Tibial nerve (tissue), 4 donors: ENCODE data around the gene RGS17. TPM values are rescaled to one million over a fixed set of nuclear protein-coding genes. Genes with fewer than 3 reads are reported as not detected.

ENCODE experiments used
- DNase-seq, 2 donors: peaks; one replicate each; pipeline ENCODE4 v3.0.0-alpha.2; 2019; ENCODE audit warnings: low spot score in 2 of 2
- H3K27ac ChIP-seq, 4 donors: fragments of 200-600 bp; sonication (generic) in 3 of 4; one replicate each; pipeline ENCODE4 v1.5.1; 2017 to 2019; ENCODE audit warnings: mild to moderate bottlenecking in 1 of 4
- H3K27me3 ChIP-seq, 2 donors: fragments of 200-600 bp; sonication (generic) in 1 of 2; one replicate each; pipeline versions ENCODE4 v1.5.1 to v1.6.0; 2017 to 2019
- H3K36me3 ChIP-seq, 3 donors: fragments of 200-600 bp; sonication (generic); one replicate each; pipeline ENCODE4 v1.5.1; 2018 to 2019
- H3K4me1 ChIP-seq, 4 donors: fragments of 200-600 bp; sonication (generic) in 3 of 4; one replicate each; pipeline ENCODE4 v1.5.1; 2017 to 2019
- H3K4me3 ChIP-seq, 4 donors: fragments of 200-600 bp; sonication (generic) in 3 of 4; one replicate each; pipeline ENCODE4 v1.5.1; 2017 to 2019; ENCODE audit warnings: mild to moderate bottlenecking in 1 of 4, moderate library complexity in 1 of 4
- H3K9me3 ChIP-seq, 4 donors: fragments of 200-600 bp; sonication (generic) in 3 of 4; one replicate each; pipeline ENCODE4 v1.5.1; 2017 to 2019
- CTCF ChIP-seq, 5 experiments: fragments of 200-600 bp in 3 of 5; fragments of 450-650 bp in 2 of 5; sonication (generic) in 3 of 5; IDR thresholded peaks; one replicate each; pipeline ENCODE4 v1.5.1; 2016 to 2019; ENCODE audit warnings: antibody characterized with exemption in 5 of 5, mild to moderate bottlenecking in 3 of 5, moderate library complexity in 2 of 5
- EP300 ChIP-seq, 2 donors: sonication (generic); formaldehyde crosslinking; IDR thresholded peaks; one replicate each; pipeline ENCODE4 v1.6.1; 2017; ENCODE audit warnings: antibody characterized with exemption in 2 of 2, mild to moderate bottlenecking in 1 of 2
- POLR2A ChIP-seq, 2 donors: fragments of 450-650 bp; IDR thresholded peaks; one replicate each; pipeline ENCODE4 v1.6.1; 2017; ENCODE audit warnings: antibody characterized with exemption in 2 of 2, mild to moderate bottlenecking in 2 of 2, moderate library complexity in 2 of 2
- WGBS, 2 donors: methylation state at CpG; one replicate each; pipeline ENCODE4 v1.1.5; 2018; 5-methylcytosine and 5-hydroxymethylcytosine counted together
- total RNA-seq, 4 donors: library from RNA; depleted of rRNA; stranded (reverse); fragments of >200 nt; gene quantifications; one replicate each; pipeline ENCODE4 v1.1.0, GENCODE V29; 2016

The RGS17 gene
- total RNA-seq, 4 donors from 2014 or later = under 0.01 to 3.3 TPM; not detected in 2

GRCh38 chr6:153031335-153031955, 99.6 kb downstream of the RGS17 start:
- H3K36me3 ChIP-seq = no peaks in the 10 kb centered on the region
- H3K4me1 ChIP-seq = no peaks in the 10 kb centered on the region
- WGBS, 2 donors = 29 to 50% methylated on average over 1 of the region's 1 CpG
- H3K27ac ChIP-seq = no peak overlapping the region
- H3K4me3 ChIP-seq = no peak overlapping the region
- DNase-seq = no peak
- TF ChIP-seq EP300 (IDR thresholded peaks at IDR 0.05) (no peak), CTCF (IDR thresholded peaks at IDR 0.05) (no peak), POLR2A (IDR thresholded peaks at IDR 0.05) (no peak)
- no peaks in the 10 kb centered on the region for H3K27me3 ChIP-seq
- no peaks in the 10 kb centered on the region for H3K9me3 ChIP-seq

GRCh38 chr6:153028963-153029362, 102.1 kb downstream of the RGS17 start:
- Histone ChIP-seq H3K4me1 (no peaks in the 10 kb centered on the region), H3K27ac (no peak overlapping the region), H3K27me3 (no peaks in the 10 kb centered on the region), H3K36me3 (no peaks in the 10 kb centered on the region), H3K4me3 (no peak overlapping the region), H3K9me3 (no peaks in the 10 kb centered on the region)
- DNase-seq = no peak
- WGBS, 2 donors = 86 to 95% methylated on average over 4 of the region's 4 CpGs
- TF ChIP-seq CTCF (IDR thresholded peaks at IDR 0.05) (no peak), EP300 (IDR thresholded peaks at IDR 0.05) (no peak), POLR2A (IDR thresholded peaks at IDR 0.05) (no peak)

- no peak for DNase-seq
- Histone ChIP-seq H3K27me3 (no peaks in the 10 kb centered on the region), H3K4me1 (no peaks in the 10 kb centered on the region), H3K36me3 (no peaks in the 10 kb centered on the region), H3K27ac (no peak overlapping the region), H3K9me3 (no peaks in the 10 kb centered on the region), H3K4me3 (no peak overlapping the region)
- TF ChIP-seq EP300 (IDR thresholded peaks at IDR 0.05) (no peak), POLR2A (IDR thresholded peaks at IDR 0.05) (no peak), CTCF (IDR thresholded peaks at IDR 0.05) (no peak)
- WGBS, 2 donors = 90 to 94% methylated on average over 2 of the region's 2 CpGs
Observed at GRCh38 chr6:153028286-153028685, 102.8 kb downstream of the RGS17 start.

- no peak for TF ChIP-seq CTCF (IDR thresholded peaks at IDR 0.05)
- TF ChIP-seq POLR2A (IDR thresholded peaks at IDR 0.05) = no peak
- no peak for TF ChIP-seq EP300 (IDR thresholded peaks at IDR 0.05)
- H3K4me1 ChIP-seq = no peaks in the 10 kb centered on the region
- 84 to 85% methylated on average over 4 of the region's 4 CpGs for WGBS, 2 donors
Observed at GRCh38 chr6:153027480-153027879, 103.6 kb downstream of the RGS17 start.

GRCh38 chr6:153024709-153025017, 106.4 kb downstream of the RGS17 start:
- Histone ChIP-seq H3K27me3 (no peaks in the 10 kb centered on the region), H3K4me1 (no peaks in the 10 kb centered on the region), H3K27ac (no peak overlapping the region), H3K4me3 (no peak overlapping the region), H3K9me3 (no peaks in the 10 kb centered on the region), H3K36me3 (no peaks in the 10 kb centered on the region)
- WGBS, 2 donors = 14 to 26% methylated on average over 1 of the region's 1 CpG
- TF ChIP-seq EP300 (IDR thresholded peaks at IDR 0.05) (no peak), POLR2A (IDR thresholded peaks at IDR 0.05) (no peak), CTCF (IDR thresholded peaks at IDR 0.05) (no peak)
- DNase-seq = no peak

More at GRCh38 chr6:153027480-153027879, 103.6 kb downstream of the RGS17 start:
- Histone ChIP-seq H3K4me3 (no peak overlapping the region), H3K27ac (no peak overlapping the region), H3K36me3 (no peaks in the 10 kb centered on the region), H3K27me3 (no peaks in the 10 kb centered on the region), H3K9me3 (no peaks in the 10 kb centered on the region)
- no peak for DNase-seq
